Astrocyte (in vitro differentiated cells and primary cell): ENCODE results near the gene SPATA17.

Experiments used
- CTCF ChIP-seq: IDR thresholded peaks from 2 replicates; pipeline ENCODE4 v1.5.1; 2011; ENCODE audit warnings: low read depth, mild to moderate bottlenecking, inconsistent platforms, low read length, moderate library complexity; ENCODE audit not compliant: insufficient read depth
- EZH2 ChIP-seq: IDR thresholded peaks from 2 replicates; pipeline ENCODE4 v1.6.1; 2012; ENCODE audit warnings: mild to moderate bottlenecking, low read length, inconsistent platforms; ENCODE audit not compliant: insufficient read depth

- no peak for TF ChIP-seq CTCF
- TF ChIP-seq EZH2, result no peak
Observed at GRCh38 chr1:217781056-217781455, 149.9 kb downstream of the SPATA17 start.
